GM21528 (cell line): ENCODE data around the gene GPATCH2.
"Not testable (repeated sequence)": the region's sequence is repeated elsewhere in the genome, so short reads cannot be mapped to it uniquely, and the experiment has no call there.

ENCODE experiments used
- ATAC-seq: cut with Tn5 transposase; IDR thresholded peaks from one replicate; pipeline ENCODE4 v1.9.1; 2021; ENCODE audit warnings: mild to moderate bottlenecking, moderate library complexity; ENCODE audit not compliant: unreplicated experiment, low FRiP score

GPATCH2 gene

DNA sequence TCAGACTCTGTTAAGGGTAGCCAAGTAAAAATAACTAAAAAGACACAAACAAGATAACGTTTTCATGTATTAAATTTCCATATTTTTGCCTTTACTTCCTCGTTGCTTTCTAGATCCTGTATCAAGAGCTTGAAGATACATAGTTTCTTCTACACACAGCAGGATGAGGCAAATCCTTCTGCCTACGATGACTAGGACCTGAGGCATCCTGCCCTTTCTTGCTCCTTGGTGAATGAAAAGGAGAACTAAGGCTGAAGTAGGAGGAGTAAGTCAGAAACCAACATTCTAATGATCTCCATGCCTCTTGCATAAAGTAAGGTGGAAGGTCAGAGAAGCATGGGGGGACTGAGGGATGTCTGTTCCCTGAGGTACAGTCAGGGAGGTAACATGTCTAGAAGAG is 102.6 kb downstream of the GPATCH2 start:
- no peak for ATAC-seq

- ATAC-seq, result no peak
These were observed 103.7 kb downstream of the GPATCH2 start for GRCh38 chr1:217527151-217527550.

DNA sequence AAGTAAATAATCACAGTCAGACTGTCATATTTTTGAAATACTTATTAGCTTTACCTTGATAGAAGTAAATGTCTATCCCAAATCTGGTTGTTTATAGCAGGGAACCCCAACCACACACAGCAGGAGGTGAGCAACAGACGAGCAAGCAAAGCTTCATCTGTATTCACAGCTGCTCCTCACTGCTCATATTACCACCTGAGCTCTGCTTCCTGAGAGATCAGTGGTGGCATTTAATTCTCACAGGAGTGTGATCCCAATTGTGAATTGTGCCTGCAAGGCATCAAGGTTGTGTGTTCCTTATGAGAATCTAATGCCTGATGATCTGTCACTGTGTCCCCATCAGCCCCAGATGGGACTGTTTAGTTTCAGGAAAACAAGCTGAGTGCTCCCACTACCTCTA is 104.3 kb downstream of the GPATCH2 start:
- no peak for ATAC-seq

DNA sequence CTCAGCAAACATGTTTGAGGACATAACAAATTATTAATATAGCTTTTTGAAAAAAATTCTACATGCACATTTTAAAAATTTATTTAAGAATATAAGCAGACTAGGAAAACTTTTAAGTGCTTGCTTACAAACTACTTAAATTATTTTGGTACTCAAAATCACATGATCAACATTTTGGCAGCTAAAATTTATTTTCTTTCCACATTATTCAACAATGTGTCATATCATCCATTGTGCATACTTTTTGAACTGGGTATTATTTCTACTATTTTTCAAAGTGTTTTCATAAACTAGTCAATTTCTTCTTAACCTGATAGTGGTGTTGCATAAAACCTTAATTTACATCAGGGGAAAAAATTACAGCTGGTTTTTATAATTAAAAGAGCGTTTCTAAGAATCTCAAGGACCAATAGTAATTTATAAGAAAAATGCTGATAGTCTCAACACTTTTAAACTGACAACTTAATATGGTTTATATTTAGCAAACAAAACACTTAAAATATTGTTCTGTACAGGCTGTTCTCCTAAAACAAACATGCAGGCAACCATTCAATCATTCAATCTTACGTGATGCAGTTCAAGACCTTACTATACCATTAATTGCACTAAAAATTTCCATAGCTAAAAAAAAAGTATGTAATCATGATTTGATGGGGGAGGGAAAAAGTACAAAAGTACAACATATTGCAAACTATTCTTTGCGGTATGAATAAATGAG is 105.0 kb downstream of the GPATCH2 start:
- ATAC-seq, result no peak

GRCh38 chr1:217524787-217525520 is 105.9 kb downstream of the GPATCH2 start:
- no peak for ATAC-seq

- not testable (repeated sequence) for ATAC-seq
These were observed 107.0 kb downstream of the GPATCH2 start for GRCh38 chr1:217523921-217524320.

DNA sequence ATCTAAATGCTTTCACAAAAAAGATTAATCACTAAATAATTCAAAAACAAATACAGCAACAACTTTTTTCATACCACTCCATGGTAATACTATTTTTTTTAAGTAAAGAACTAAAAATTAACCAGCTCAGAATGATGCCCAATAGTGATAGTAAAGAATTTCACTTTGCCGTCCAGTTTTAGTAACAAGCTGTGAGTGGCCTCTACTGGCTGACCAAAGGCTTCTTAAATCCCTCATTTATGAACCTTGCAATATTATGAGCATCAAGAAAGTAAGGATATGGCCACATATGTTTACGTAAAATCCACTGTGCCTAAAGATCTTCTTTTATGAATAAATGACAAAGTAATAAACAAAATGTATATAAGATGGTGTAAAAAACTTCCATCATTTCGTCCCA is 108.6 kb downstream of the GPATCH2 start:
- no peak for ATAC-seq

DNA sequence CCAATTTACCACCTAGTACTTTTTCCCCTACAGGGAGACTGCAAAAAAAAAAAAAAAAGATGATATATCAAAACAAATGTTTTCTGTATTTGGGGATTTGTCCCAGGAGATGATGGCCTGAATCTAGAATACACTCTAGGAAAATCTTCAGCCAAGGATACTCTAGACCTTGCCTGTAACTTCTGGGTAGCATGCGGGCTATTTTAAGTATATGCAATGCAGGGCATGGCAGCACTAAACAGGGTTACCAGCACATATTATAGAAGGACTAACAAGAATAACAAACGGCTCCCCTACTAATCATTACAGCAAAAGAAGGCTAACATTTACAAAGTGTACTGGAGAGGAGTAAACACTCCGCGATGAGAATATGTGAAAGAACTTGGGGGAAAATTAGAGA is 109.6 kb downstream of the GPATCH2 start:
- ATAC-seq, result no peak

GRCh38 chr1:217506878-217507277 is 124.0 kb downstream of the GPATCH2 start:
- no peak for ATAC-seq

- ATAC-seq, result no peak
These were observed 132.7 kb downstream of the GPATCH2 start for GRCh38 chr1:217498209-217498608.

DNA sequence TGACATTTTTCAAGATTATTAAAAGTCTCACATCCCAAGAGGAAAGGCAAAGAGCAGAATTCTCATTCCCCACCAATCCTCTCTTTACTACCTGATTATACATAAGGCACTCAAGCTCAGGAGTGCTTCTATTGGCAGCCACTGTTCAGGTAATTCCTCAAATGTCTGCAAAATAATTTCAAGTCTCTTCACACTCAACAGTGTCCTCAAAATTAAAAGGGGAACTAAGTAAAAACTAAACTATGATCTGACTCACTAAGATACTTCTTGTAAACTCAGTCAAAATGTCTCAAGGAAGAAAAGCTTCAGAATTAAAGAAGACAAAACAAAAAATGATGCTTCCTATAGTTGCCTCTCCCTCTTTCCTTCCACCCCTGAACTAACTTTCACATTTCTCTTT is 135.6 kb downstream of the GPATCH2 start:
- peak; percentile 95 for ATAC-seq

DNA sequence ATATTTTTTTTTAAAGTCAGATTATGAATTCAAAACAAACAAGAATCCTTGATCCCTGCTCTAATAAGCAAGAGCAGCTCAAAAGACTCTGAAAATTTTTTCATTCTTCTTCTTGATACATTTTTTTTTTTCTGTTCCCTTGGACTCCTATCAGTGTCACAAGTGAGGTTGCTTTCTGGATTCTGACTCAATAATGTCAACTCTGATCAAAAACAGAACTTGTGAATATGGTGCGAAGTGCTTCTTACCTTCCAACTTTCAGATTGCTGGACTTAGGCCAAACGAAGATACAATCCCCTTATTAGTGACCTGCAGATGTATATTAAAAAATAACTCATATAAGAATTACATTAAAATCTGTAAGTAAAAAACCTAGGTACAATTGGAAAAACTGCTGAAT is 136.1 kb downstream of the GPATCH2 start:
- peak; percentile 67 for ATAC-seq

- no peak for ATAC-seq
These were observed 137.6 kb downstream of the GPATCH2 start for GRCh38 chr1:217493290-217493689.

DNA sequence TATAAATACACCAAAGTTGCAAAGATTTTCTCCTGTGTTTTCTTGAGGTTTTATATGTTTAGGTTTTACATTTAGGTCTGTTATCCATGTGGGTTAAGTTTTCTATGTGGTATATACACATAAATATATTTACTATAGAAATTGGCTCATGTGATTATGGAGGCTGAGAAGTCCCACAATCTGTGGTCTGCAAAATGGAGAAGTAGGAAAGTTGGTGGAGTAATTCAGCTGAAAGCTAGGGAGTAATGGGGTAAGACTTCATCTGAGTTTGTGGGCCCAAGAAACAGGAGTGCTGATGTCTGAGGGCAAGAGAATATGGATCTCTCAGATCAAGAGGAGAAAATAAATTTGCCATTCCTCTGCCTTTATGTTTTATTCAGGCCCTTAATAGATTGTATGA is 146.0 kb downstream of the GPATCH2 start:
- no peak for ATAC-seq

GRCh38 chr1:217482356-217483102 is 148.4 kb downstream of the GPATCH2 start:
- peak; percentile 94 for ATAC-seq

- ATAC-seq, result no peak
These were observed 152.4 kb downstream of the GPATCH2 start for GRCh38 chr1:217478450-217478849.

- ATAC-seq, result no peak
These were observed 158.0 kb downstream of the GPATCH2 start for GRCh38 chr1:217472915-217473314.

- no peak for ATAC-seq
These were observed 159.5 kb downstream of the GPATCH2 start for GRCh38 chr1:217471403-217471802.

GRCh38 chr1:217469983-217470382 is 160.9 kb downstream of the GPATCH2 start:
- no peak for ATAC-seq

GRCh38 chr1:217465102-217465501 is 165.8 kb downstream of the GPATCH2 start:
- ATAC-seq, result no peak

DNA sequence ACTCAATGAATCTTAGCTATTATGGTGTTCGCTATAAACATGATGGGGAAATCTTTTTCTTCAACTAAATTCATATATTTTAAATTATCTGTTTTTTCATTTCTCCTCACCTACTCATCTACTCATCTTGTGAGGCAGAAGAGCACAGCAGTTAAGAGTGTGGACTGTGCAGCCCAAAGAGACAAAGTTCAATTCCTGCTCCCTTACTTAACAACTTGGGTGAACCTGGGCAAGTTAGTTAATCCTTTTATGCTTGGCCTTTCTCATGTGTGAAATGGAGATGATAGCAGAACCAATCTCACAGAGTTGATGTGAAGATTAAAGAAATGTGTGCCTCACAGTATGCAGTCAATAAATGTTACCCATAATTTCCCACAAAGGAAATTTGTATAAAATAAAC is 168.2 kb downstream of the GPATCH2 start:
- no peak for ATAC-seq
